GM19467 (cell line): ENCODE results near the gene P4HA2.

Experiments
- ATAC-seq: cut with Tn5 transposase; IDR thresholded peaks from one replicate; pipeline ENCODE4 v1.9.1; 2021; ENCODE audit warnings: mild to moderate bottlenecking, moderate library complexity; ENCODE audit not compliant: unreplicated experiment

P4HA2 gene

DNA sequence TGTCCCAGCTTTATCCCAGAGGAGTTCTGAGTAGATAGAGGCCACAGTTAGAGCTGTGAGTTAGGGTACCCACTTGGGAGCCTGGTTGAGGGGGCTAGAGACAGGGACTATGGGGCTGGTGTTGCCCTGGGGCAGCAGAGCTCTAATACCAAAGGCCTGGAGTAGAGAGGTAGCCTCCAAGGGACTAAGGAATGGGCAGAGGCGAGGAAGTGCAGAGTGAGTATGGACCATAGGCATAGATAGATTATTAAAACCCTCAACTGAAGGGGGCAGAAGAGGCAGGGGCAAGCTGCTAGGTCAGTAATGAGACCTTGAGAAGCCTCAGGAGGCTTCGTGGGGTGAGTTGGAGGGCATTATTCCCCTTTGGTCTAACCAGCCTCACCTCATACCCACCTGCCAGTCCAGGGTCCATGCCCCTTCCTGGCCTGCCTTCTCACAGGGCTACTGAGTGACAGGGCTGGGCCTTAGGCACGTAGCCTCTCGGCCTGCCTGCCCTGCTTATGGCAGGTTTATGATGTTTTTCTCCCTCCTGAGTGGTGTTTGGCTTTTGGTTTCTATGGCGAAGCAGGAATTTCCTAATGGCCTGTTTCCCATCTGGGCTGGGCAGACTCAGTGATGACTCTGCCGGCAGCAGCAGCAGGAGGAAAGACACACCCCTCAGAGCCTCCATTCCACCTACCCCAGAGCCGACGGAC lies 37.8 kb upstream of the P4HA2 start:
- no peak for ATAC-seq

DNA sequence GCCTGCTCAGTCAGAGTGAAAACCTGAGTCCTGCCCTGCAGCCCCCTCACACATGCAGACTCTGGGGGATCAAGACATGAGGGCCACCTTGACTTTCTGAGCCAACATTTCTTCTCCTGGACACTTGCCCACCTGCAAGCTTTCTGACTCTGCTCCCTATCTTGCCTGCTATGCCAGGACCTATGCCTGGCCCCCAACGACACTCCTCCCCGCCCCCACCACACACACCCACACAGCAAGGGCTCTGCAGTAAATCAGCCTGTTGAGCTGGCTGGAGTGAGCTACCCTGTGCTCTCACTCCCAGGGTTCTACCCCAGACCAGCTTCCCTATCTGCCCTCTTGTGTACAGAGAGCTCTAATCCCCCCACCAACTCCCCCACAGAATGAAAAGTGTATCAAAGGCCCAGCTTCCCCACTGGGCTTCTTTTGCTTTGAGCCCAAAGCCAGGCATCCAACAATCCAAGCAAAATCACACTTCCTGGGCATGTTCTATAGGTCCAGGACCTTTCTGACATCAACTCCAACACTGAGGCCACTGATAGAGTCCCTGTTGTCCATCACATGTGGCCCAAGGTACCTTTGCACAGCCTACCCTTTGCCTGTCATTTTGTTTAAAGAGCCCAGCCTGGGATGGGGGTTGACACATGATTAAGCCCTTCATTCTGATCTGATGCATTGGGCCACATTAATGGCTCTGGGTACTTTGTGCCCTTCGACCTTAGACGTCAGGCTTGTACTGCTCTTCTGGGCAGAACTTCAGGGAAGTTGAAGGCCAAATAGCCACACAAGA lies 37.1 kb upstream of the P4HA2 start:
- ATAC-seq, result no peak

DNA sequence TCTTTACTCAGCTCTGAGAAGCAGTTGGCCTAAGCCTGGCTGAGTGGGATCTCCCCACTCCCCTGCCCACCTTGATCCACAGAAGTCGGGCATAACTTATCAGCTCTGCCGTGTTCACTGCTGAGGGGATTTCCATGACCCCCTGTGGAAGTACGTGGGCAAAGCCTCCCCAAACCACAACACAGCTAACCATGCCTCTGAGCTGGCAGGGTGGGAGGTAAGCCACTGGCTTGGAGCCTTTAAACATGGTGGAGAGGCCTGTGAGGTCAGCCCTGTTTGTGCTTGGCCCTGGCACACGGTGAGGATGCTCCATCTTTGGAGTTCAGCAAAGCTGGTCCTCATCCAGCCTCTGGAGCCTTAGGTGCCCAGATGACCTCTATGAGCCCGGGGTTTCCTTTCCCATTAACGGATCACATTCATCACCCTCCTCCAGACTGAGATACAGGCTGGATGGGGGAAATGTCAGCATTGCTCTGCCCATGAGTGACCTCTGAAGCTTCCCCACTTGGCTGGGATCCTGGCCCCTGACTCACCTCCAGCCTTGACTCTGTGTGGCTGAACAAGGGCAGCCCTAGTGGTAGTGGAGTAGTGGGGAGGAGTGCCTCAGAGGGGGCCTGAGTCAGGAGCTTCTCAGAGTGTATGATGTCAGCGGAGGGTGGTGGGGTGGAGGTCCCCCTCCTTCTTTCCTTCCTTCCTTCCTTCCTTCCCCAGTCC lies 36.1 kb upstream of the P4HA2 start:
- no peak for ATAC-seq

DNA sequence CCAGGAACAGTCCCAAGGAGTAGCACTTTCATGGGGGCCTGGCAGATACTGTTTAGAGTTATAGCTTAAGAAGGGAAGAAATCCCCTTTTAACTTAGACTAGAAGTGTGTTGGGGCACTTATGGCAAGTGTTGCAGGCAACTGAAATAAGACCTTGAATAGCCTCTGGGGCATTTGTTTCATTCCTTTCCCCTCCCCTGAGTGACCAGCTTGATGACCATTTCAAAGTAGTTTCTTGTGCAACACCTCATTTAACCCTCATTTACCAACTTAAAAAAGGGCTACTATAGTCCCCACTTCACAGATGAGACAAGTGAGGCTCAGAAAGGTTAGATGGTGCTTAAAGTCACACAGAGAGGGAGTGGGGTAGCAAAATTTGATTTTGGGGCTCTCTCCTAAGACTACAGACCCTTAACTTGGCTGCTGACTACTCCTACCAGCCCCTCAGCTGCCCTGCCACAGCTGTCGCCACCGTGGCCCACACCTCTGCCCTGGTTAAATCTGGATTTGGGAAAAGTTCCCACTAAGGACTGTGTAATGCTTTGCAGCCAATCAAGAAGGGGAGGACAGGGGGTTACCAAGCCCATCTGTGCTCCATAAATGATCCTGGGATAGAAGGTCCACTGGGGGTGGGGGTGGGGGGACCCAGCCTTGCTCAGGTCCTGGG lies 35.4 kb upstream of the P4HA2 start:
- no peak for ATAC-seq

GRCh38 chr5:132261881-132262845 lies 34.5 kb upstream of the P4HA2 start:
- ATAC-seq, result no peak

- ATAC-seq, result no peak
Observed at GRCh38 chr5:132260714-132261551, 33.3 kb upstream of the P4HA2 start.

GRCh38 chr5:132260051-132260450 lies 32.4 kb upstream of the P4HA2 start:
- no peak for ATAC-seq

DNA sequence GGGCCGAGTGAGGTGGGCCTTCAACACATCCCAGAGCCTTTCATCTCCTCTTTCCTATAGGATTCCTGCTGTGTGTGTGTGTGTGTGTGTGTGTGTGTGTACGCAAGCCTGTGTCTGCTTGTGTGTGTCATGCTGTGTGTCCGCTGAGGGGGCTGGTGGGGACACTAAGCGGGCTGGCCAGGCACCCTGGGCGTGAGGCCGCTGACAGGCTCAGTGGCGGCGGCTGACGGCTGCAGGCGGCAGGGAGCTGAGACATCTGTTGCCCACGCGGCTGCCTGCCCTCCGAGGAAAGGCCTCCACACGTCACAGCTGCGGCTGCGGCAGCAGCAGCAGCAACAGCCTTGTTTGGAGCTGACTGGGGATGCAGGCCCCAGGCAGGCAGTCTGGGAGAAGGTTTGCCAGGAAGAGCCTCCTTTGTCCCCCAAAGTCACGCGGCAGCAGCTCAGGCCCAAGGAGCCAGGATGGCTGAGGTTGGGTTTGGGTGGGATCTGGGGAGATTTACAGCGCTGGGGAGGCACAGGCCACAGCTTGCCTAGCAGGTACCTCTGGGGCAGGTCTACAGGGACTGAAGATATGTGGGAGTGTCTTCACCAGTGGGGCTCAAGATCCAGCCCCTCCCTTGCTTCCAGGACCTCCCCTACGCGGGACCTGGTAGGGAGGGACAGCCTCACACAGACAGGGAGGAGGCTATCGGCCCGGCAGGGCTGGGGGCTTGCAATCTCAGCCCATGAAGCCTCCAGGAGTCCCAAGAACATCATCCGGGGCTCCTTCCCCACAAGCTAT lies 31.6 kb upstream of the P4HA2 start:
- no peak for ATAC-seq

- ATAC-seq, result no peak
Observed at GRCh38 chr5:132258102-132259068, 30.7 kb upstream of the P4HA2 start.

DNA sequence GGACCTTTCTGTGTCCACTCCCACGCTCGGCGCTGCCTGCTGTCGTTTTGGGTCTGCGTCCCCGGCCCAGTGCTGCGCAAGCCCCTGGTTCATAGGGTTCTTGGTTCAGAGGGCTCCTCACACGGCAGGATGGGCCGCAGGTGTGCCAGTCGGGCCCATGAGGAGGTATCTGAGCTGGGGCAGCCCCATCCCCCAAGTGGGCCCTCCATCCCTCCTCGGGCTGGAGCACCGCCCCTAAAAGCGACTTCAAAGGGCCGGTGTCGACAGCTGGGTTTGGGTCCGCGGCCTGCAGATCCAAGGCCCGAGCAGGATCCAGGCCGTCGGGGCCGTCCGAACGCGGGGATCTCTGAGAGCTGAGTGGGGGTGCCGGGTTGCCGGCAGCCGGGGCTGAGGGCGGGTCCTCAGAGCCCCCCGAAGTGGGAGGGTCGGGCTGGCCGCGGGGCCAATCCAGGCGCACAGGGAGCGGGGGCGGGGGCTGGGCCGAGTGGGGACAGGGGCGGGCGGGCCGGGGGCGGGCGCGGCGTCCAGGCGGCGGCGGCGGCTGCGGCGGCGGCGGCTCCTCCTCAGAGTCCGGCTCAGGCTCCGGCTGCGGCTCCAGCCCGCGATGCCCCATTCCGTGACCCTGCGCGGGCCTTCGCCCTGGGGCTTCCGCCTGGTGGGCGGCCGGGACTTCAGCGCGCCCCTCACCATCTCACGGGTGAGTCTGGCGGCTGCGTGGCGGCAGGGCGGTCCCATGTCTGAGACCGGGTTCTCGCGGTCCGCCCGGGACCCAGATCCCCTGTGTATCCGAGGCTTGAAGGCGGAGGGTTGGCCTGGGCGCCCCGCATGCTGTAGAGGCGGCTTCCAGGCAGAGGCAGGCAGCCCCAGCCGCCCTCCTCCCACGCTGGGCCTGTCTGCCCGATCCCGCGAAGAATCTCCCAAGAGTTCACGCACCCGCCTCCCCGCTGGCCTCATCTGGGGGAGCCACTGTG lies 29.8 kb upstream of the P4HA2 start, which contains the start of gene PDLIM4:
TSS of gene PDLIM4 (plus strand) at position 566 of the 971 bp plus-strand sequence. CDS start at position 605, 39 bp downstream.
- ATAC-seq, result no peak

DNA sequence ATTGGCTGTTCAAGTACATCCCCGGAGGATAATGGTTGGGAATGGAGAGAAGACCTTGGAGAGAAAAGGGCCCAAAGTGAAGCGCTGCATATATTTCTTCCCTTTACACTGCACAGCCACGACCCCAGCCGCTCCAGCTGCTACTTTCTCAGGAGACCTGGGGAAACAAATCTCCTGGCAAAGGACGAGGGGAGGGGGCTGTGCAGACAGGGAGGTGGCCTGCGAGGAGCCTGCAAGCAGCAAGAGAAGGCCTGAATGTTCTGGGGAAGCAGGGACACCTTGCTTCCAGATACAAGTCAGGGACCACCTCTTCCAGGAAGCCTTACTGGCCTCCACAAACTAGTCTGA lies 29.1 kb upstream of the P4HA2 start:
- ATAC-seq, result no peak

- no peak for ATAC-seq
Observed at GRCh38 chr5:132256086-132256782, 28.6 kb upstream of the P4HA2 start.

- ATAC-seq, result no peak
Observed at GRCh38 chr5:132254321-132254977, 26.8 kb upstream of the P4HA2 start.

- no peak for ATAC-seq
Observed at GRCh38 chr5:132253452-132254320, 26.0 kb upstream of the P4HA2 start.
